ENCODE results near the gene RNF138.

The RNF138 gene

DNA sequence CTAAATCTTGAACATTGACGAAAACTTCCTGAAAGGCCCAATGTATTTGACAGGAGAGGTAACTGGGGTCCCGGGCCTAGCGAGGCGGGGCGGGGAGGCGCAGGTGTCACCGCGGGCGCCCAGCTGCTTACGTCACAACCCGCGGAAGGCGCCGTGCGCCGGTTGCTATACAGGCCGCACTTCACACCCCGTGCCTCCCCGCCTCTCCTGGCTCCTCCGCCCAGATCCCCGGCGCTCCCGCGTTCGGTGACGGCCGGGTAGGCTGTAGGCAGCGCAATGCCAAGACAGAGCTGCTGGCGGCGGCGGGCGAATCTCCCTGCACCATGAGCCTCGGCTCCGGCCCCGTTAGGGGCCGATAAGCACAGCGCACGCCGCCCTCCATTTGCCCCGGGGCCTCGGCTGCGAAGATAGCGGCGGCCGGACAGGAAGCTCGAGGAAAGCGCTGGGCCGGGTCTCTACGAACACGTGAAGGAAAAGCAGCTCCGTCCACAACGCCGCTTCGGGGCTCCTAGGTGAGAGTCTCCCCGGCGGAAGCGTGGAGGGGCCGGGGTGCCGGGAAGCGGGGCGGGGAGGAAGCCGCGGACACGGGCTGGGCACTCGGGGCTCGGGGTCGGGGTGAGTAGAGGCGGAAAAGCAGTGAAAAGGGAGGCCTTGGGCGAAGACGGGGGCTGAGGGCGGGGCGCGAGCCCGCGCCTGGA lies at the start of gene RNF138:
RNF138 (plus strand) TSS at position 151 of the 698 bp plus-strand sequence. CDS start 903 bp downstream, outside the sequence.
- in situ Hi-C loops (cut with HindIII; ENCODE audit: low pct_unique_long_range_greater_than_20kb, low sequenced_read_pairs): no loop called here
- peak; percentile 51 to 88 for DNase-seq (ENCODE audit: low read depth in 1 of 2, low spot score in 1 of 2)
- TF ChIP-seq JUND (IDR thresholded peaks at IDR 0.05; ENCODE audit: low read depth): no peak

- in situ Hi-C loops (cut with HindIII; ENCODE audit: low pct_unique_long_range_greater_than_20kb, low sequenced_read_pairs): no loop called here
- TF ChIP-seq JUND (IDR thresholded peaks at IDR 0.05; ENCODE audit: low read depth): no peak
- no peak for DNase-seq (ENCODE audit: low read depth in 1 of 2, low spot score in 1 of 2)
These were observed 49.3 kb upstream of the RNF138 start for GRCh38 chr18:32042337-32042736.

GRCh38 chr18:32048507-32049091 lies 43.1 kb upstream of the RNF138 start:
- in situ Hi-C loops (cut with HindIII; ENCODE audit: low pct_unique_long_range_greater_than_20kb, low sequenced_read_pairs): no loop called here

DNA sequence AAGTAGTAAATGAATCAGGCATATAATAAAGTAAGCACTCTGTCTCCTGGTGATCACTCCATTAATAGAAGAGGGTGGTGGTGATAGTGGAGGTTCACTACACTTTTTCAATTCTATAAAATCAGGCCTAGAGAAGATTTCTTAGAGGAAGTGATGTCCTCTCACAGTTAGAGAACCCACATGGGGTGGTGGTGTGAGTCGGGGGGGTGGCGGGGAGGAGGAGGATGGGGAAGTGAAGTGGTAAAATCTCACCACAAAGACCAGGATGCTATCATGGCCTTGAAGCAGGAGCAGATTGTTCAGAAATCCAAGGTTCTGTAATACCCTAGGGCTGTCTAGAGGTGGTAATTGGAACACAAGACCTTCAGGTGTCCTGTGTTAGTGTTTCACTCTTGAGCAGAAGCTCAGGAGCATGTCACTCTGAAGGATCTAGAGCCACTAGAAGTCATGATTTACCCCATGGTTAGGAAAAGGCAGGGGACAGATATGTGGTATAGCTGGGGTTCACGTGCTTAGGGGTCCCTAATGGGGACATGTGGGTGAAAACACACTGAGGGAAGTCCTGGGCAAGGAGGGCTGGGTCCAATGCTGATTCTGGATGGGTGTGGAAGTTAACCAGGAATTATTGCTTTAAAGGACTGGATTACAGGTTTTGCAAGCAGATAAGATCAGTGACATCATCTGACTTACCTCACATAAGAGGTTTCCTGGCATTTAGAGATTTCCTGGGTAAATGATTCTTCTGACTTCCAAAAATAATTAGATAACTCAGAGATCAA lies 42.1 kb upstream of the RNF138 start:
- DNase-seq (ENCODE audit: low read depth in 1 of 2, low spot score in 1 of 2): peak in 1 of 2 experiments; percentile 15
- in situ Hi-C loops (cut with HindIII; ENCODE audit: low pct_unique_long_range_greater_than_20kb, low sequenced_read_pairs): no loop called here
- no peak for TF ChIP-seq JUND (IDR thresholded peaks at IDR 0.05; ENCODE audit: low read depth)

More at GRCh38 chr18:32048507-32049091, 43.1 kb upstream of the RNF138 start:
- DNase-seq (ENCODE audit: low read depth in 1 of 2, low spot score in 1 of 2): no peak
- TF ChIP-seq JUND (IDR thresholded peaks at IDR 0.05; ENCODE audit: low read depth): no peak

- no peak for TF ChIP-seq JUND (IDR thresholded peaks at IDR 0.05; ENCODE audit: low read depth)
- no peak for DNase-seq (ENCODE audit: low read depth in 1 of 2, low spot score in 1 of 2)
- in situ Hi-C loops (cut with HindIII; ENCODE audit: low pct_unique_long_range_greater_than_20kb, low sequenced_read_pairs): no loop called here
These were observed 34.9 kb upstream of the RNF138 start for GRCh38 chr18:32056613-32057358.

- in situ Hi-C loops (cut with HindIII; ENCODE audit: low pct_unique_long_range_greater_than_20kb, low sequenced_read_pairs): no loop called here
- TF ChIP-seq JUND (IDR thresholded peaks at IDR 0.05; ENCODE audit: low read depth): no peak
- no peak for DNase-seq (ENCODE audit: low read depth in 1 of 2, low spot score in 1 of 2)
These were observed 34.0 kb upstream of the RNF138 start for GRCh38 chr18:32057624-32058165.

DNA sequence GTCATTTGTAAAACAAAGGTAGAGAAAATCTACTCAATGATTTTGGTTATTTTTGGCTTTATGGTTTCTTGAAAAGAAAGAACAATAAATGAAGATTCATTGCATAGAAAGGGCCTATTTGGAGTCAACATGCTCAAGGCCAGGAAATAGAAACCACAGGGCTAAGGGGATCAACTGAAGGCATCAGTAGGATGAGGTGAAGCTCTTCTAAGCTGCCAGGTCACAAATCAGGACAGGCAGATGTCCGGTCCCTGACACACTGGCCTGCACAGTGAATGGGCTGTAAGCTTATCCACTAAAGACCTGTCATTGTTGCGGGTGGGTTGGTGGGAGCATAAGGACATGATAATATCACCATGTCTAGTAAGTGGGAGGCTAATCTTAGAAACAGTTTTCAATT lies 31.6 kb upstream of the RNF138 start:
- TF ChIP-seq JUND (IDR thresholded peaks at IDR 0.05; ENCODE audit: low read depth): no peak
- DNase-seq (ENCODE audit: low read depth in 1 of 2, low spot score in 1 of 2): no peak
- in situ Hi-C loops (cut with HindIII; ENCODE audit: low pct_unique_long_range_greater_than_20kb, low sequenced_read_pairs): no loop called here

- in situ Hi-C loops (cut with HindIII; ENCODE audit: low pct_unique_long_range_greater_than_20kb, low sequenced_read_pairs): no loop called here
- TF ChIP-seq JUND (IDR thresholded peaks at IDR 0.05; ENCODE audit: low read depth): no peak
- no peak for DNase-seq (ENCODE audit: low read depth in 1 of 2, low spot score in 1 of 2)
These were observed 24.1 kb upstream of the RNF138 start for GRCh38 chr18:32067375-32068167.

- no peak for TF ChIP-seq JUND (IDR thresholded peaks at IDR 0.05; ENCODE audit: low read depth)
- peak; percentile 30 to 50 for DNase-seq (ENCODE audit: low read depth in 1 of 2, low spot score in 1 of 2)
- in situ Hi-C loops (cut with HindIII; ENCODE audit: low pct_unique_long_range_greater_than_20kb, low sequenced_read_pairs): no loop called here
These were observed 19.4 kb upstream of the RNF138 start for GRCh38 chr18:32072321-32072720.

DNA sequence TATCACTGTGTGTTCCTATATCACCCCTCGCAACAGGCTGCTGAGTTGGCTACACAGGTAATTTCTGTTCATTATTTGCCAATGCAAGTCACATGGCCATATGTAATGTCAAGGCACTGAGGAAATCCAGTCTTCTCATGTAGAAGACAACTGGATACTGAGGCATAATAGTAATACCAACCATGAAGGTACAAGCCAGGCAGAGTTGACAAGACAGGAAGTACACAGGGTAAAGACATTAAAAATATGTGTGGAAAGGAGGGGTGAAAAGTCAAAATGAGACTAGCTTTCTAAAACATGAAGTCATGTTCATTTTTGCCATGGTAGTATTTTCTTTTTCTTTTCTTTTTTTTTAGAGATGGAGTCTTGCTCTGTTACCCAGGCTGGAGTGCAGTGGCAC lies 17.5 kb upstream of the RNF138 start:
- no peak for DNase-seq (ENCODE audit: low read depth in 1 of 2, low spot score in 1 of 2)
- in situ Hi-C loops (cut with HindIII; ENCODE audit: low pct_unique_long_range_greater_than_20kb, low sequenced_read_pairs): no loop called here
- TF ChIP-seq JUND (IDR thresholded peaks at IDR 0.05; ENCODE audit: low read depth): no peak

GRCh38 chr18:32078845-32079244 lies 12.8 kb upstream of the RNF138 start:
- no peak for TF ChIP-seq JUND (IDR thresholded peaks at IDR 0.05; ENCODE audit: low read depth)
- no peak for DNase-seq (ENCODE audit: low read depth in 1 of 2, low spot score in 1 of 2)
- in situ Hi-C loops (cut with HindIII; ENCODE audit: low pct_unique_long_range_greater_than_20kb, low sequenced_read_pairs): no loop called here
